ENCODE data around the gene CA12.
"Not testable (repeated sequence)": the region's sequence is repeated elsewhere in the genome, so short reads cannot be mapped to it uniquely, and the experiment has no call there.

The CA12 gene

DNA sequence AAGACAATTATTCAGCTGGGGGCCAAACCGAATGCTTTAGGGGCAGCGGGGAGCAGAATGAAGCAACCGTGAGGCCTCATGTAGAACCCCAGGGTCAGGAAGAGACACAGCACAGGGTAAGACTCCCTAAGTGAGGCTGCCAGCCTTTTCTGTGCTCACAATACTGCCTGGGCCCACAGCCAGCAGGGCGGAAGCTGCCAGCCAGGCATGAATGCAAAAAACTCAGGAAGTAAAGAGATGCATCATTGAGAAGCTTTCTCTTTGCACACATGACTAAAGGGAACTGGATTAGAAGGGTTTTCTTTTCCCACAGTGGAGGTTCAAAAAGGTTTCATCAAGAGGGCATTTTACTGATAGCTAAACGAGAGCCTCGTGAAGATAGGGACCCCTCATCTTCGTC, 33.3 kb downstream of the CA12 start:
- H3K27ac ChIP-seq, result peak overlapping the region; percentile 49
- peak; percentile 43 for DNase-seq

DNA sequence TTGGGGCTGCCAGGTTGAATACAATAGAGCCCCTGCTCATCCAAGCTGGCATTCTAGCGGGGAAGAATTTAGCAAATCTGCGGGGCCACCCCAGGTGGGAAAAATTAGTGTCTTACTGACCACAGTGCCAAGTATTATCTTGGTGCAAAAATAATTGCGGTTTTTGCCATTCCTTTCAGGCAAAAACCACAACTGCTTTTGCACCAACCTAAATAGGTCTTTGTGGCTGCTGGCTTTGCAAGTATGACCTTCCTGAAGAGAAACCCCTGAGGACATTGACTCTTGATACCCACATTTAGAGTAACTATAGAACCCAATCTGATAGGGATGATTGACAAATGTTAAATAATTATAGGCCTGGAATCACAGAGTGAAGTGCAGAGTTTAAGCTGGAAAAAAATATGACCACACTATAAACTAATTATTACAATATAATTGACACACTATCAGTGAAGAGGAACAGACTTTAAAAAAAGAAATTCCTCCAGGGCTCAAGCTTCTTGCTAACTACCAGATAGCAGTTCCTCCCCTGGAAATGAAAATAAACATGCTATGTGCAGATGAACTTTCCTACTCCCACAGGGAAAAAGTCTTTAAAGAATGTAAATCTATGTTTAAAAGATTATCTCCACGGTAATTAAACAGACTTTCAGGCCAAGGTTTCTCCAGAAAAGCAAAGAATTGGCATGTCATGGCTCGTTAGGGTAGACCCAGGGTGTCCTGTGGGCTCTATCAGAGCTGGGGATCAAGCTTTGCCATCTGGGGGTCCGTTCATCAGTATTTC, 34.4 kb downstream of the CA12 start:
- DNase-seq, result no peak
- H3K27ac ChIP-seq, result no peak overlapping the region
- H3K27me3 ChIP-seq (replicated peaks), result no peaks in the 10 kb centered on the region
- no peak overlapping the region for H3K4me3 ChIP-seq (ENCODE audit: low read depth, low read length)
- H3K36me3 ChIP-seq (replicated peaks), result no peaks in the 10 kb centered on the region
- in situ Hi-C loops (cut with HindIII; ENCODE audit: low pct_ligation_motif_present, low sequenced_read_pairs), result no loop called here
- TF ChIP-seq, protein P1, sequence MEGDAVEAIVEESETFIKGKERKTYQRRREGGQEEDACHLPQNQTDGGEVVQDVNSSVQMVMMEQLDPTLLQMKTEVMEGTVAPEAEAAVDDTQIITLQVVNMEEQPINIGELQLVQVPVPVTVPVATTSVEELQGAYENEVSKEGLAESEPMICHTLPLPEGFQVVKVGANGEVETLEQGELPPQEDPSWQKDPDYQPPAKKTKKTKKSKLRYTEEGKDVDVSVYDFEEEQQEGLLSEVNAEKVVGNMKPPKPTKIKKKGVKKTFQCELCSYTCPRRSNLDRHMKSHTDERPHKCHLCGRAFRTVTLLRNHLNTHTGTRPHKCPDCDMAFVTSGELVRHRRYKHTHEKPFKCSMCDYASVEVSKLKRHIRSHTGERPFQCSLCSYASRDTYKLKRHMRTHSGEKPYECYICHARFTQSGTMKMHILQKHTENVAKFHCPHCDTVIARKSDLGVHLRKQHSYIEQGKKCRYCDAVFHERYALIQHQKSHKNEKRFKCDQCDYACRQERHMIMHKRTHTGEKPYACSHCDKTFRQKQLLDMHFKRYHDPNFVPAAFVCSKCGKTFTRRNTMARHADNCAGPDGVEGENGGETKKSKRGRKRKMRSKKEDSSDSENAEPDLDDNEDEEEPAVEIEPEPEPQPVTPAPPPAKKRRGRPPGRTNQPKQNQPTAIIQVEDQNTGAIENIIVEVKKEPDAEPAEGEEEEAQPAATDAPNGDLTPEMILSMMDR (IDR thresholded peaks at IDR 0.05; ENCODE audit: low read depth, low read length, missing control alignments), result no peak

More for the DNA sequence above, 33.3 kb downstream of the CA12 start:
- TF ChIP-seq, protein P1 (IDR thresholded peaks at IDR 0.05; ENCODE audit: low read depth, low read length, missing control alignments), result no peak
- H3K4me3 ChIP-seq (ENCODE audit: low read depth, low read length), result no peak overlapping the region
- no peaks in the 10 kb centered on the region for H3K36me3 ChIP-seq (replicated peaks)
- in situ Hi-C loops (cut with HindIII; ENCODE audit: low pct_ligation_motif_present, low sequenced_read_pairs), result no loop called here
- H3K27me3 ChIP-seq (replicated peaks), result no peaks in the 10 kb centered on the region

DNA sequence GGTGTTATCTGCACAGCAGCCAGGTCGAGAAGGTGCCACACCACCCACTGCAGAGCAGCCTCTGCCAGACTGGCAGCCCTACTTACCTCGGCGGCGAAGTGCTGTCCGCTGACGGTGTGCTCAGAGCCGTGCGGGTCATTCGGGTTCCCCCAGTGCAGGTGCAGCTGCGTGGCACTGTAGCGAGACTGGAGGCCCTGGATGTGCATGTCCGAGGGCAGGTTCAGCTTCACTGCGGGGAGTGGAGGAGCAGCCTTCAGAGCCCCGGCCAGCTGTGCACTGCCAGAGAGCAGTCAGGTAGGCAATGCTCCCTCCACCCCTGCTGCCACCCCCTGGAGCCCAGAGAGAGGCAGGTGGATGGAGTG, 36.3 kb downstream of the CA12 start:
- in situ Hi-C loops (cut with HindIII; ENCODE audit: low pct_ligation_motif_present, low sequenced_read_pairs), result no loop called here
- TF ChIP-seq, protein P1 (IDR thresholded peaks at IDR 0.05; ENCODE audit: low read depth, low read length, missing control alignments), result no peak

DNA sequence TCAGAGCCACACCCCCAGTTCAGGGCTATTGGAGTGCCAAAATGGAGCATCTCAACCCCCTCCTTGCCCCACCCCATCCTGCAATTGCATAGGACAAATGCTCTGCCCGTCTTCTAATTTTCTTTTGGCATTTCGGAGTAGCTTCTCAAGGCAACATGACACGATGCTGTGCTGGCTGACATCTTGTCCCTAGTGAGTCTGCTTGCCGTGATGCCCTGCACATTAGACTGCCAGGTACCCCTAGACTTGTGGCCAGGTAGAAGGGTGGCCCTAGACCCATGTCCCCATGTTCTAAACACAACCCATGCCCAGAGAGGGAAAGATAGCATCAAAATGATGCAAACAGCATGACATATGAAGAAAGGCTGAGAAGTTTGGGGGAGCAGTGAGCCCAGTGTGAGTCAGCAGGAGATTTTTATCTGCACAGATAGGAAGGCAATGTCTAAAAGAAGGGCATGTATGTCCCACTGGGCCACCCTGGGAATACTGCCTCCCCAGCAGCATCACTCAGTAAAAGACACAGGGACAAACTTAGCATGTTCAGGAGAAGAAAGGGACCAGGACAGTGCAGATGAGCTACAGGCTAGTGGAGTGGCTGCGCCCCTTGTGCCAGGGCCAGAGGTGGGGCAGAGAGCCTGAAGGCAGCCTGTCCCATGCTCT, 36.8 kb downstream of the CA12 start:
- H3K27me3 ChIP-seq (replicated peaks), result no peaks in the 10 kb centered on the region
- DNase-seq, result peak; percentile 45
- no peak overlapping the region for H3K4me3 ChIP-seq (ENCODE audit: low read depth, low read length)
- TF ChIP-seq, protein P1 (IDR thresholded peaks at IDR 0.05; ENCODE audit: low read depth, low read length, missing control alignments), result no peak
- in situ Hi-C loops (cut with HindIII; ENCODE audit: low pct_ligation_motif_present, low sequenced_read_pairs), result no loop called here
- H3K27ac ChIP-seq, result no peak overlapping the region
- H3K36me3 ChIP-seq (replicated peaks), result no peaks in the 10 kb centered on the region

More for the DNA sequence above, 36.3 kb downstream of the CA12 start:
- Histone ChIP-seq H3K4me3 (ENCODE audit: low read depth, low read length) (no peak overlapping the region), H3K27me3 (replicated peaks) (no peaks in the 10 kb centered on the region), H3K36me3 (replicated peaks) (no peaks in the 10 kb centered on the region), H3K27ac (no peak overlapping the region)
- DNase-seq, result no peak

DNA sequence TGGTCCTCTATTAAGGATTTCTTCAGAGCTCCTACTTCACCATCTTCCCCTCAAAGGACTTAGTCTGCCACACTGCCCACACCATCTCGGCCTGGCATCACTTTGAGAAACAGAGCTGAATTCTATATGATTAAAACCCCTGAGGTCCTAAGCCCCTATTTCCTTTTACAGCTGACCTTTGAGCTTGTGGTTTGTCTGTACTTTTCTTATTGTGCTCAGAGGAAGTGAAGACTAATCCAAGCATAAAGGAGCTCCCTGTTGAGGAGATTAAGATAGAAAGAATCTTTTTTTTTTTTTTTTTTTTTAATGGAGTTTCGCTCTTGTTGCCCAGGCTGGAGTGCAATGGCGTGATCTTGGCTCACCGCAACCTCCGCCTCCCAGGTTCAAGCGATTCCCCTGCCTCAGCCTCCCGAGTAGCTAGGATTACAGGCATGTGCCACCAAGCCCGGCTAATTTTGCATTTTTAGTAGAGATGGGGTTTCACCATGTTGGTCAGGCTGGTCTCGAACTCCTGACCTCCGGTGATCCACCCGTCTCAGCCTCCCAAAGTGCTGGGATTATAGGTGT, 38.6 kb downstream of the CA12 start:
- H3K27ac ChIP-seq; DNase-seq; in situ Hi-C loops (cut with HindIII; ENCODE audit: low pct_ligation_motif_present, low sequenced_read_pairs); H3K27me3 ChIP-seq (replicated peaks); H3K4me3 ChIP-seq (ENCODE audit: low read depth, low read length); H3K36me3 ChIP-seq (replicated peaks): not testable (repeated sequence)

DNA sequence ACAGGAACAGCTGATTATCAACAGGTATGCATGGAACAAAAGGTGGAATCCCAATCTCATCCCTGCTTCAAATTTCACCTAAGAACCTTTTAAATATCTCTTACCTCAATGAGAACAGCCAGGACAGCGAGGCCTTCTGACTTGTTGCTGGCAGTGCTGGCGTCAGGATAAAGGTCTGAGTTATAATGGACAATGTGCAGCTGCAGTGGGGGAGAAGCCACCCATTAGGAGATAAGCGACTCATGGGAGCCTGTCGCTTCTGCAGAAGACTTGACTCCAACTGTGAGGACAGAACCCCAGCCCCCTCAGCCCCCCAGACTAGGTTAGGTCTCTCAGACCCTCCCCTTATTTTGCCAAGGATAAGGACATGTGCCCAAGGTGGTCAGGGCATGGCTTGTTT, 39.7 kb downstream of the CA12 start:
- Histone ChIP-seq H3K4me3 (ENCODE audit: low read depth, low read length) (no peak overlapping the region), H3K27me3 (replicated peaks) (no peaks in the 10 kb centered on the region), H3K36me3 (replicated peaks) (no peaks in the 10 kb centered on the region), H3K27ac (no peak overlapping the region)
- TF ChIP-seq, protein P1 (IDR thresholded peaks at IDR 0.05; ENCODE audit: low read depth, low read length, missing control alignments), result no peak
- in situ Hi-C loops (cut with HindIII; ENCODE audit: low pct_ligation_motif_present, low sequenced_read_pairs), result no loop called here
- no peak for DNase-seq

All from brain microvascular endothelial cell (primary cell).